Measurements from ENCODE around the gene IGSF23. TPM values are rescaled to one million over a fixed set of nuclear protein-coding genes. Genes with fewer than 3 reads are reported as not detected.

IGSF23 gene
- total and polyA plus RNA-seq, 2 of the 13 experiments (the other 11 are each of a cell fraction or from before 2014, with no cell fraction given): 2.3 to 8.8 TPM

DNA sequence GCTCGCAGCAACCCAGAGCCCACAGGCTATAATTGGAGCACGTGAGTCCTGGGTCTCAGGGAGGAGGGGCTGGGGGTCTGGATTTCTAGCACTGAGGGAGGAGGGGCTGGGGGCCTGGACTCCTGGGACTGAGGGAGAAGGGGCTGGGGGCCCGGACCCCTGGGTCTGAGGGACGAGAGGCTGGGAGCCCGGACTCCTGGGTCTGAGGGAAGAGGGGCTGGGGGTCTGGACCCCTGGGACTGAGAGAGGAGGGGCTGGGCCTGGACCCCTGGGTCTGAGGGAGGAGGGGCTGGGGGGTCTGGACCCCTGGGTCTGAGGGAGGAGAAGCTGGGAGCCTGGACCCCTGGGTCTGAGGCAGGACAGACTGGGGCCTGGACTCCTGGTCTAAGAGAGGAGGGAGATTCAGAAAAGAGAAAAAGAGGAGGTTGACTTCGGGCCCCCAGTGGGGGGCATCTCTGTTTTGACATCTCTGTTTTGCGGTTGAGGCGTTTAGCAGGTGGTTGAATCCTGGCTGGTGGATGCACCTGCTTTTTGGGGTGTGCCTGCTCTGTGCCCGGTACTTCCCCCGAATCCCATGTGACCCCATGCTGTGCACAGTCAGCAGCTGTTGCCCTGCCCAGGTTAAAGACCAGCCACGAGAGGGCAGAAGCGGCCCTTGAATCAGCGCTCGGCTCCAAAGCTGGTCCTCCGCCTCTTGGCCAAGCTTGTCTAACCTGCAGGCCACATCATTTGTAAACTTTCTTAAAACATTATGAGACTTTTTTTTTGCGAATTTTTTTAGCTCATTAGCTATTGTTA lies 40.8 kb downstream of the IGSF23 start (continued):
- TF ChIP-seq, protein P1, sequence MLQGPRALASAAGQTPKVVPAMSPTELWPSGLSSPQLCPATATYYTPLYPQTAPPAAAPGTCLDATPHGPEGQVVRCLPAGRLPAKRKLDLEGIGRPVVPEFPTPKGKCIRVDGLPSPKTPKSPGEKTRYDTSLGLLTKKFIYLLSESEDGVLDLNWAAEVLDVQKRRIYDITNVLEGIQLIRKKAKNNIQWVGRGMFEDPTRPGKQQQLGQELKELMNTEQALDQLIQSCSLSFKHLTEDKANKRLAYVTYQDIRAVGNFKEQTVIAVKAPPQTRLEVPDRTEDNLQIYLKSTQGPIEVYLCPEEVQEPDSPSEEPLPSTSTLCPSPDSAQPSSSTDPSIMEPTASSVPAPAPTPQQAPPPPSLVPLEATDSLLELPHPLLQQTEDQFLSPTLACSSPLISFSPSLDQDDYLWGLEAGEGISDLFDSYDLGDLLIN (CRISPR knock-in tag; IDR thresholded peaks at IDR 0.05; ENCODE audit: borderline replicate concordance): no peak
- TF ChIP-seq, protein P2, sequence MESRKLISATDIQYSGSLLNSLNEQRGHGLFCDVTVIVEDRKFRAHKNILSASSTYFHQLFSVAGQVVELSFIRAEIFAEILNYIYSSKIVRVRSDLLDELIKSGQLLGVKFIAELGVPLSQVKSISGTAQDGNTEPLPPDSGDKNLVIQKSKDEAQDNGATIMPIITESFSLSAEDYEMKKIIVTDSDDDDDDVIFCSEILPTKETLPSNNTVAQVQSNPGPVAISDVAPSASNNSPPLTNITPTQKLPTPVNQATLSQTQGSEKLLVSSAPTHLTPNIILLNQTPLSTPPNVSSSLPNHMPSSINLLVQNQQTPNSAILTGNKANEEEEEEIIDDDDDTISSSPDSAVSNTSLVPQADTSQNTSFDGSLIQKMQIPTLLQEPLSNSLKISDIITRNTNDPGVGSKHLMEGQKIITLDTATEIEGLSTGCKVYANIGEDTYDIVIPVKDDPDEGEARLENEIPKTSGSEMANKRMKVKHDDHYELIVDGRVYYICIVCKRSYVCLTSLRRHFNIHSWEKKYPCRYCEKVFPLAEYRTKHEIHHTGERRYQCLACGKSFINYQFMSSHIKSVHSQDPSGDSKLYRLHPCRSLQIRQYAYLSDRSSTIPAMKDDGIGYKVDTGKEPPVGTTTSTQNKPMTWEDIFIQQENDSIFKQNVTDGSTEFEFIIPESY (CRISPR knock-in tag; IDR thresholded peaks at IDR 0.05): peak; percentile 66; the same call in 1 of the 2 replicates
- TF ChIP-seq ZNF572 (CRISPR knock-in tag; IDR thresholded peaks at IDR 0.05) (no peak), ZBTB38 (CRISPR knock-in tag; IDR thresholded peaks at IDR 0.05) (0 out of 2 replicates have a peak, but pooled peaks have one; percentile 43), SOX5 (CRISPR knock-in tag; IDR thresholded peaks at IDR 0.05; ENCODE audit: borderline replicate concordance) (no peak), SMC3 (IDR thresholded peaks at IDR 0.05; ENCODE audit: low read length) (0 out of 2 replicates have a peak, but pooled peaks have one; percentile 23), ZNF782 (CRISPR knock-in tag; IDR thresholded peaks at IDR 0.05; ENCODE audit: borderline replicate concordance) (no peak), AGO1 (IDR thresholded peaks at IDR 0.05; ENCODE audit: low read depth, low read length, poor library complexity, severe bottlenecking) (no peak), ZNF432 (CRISPR knock-in tag; IDR thresholded peaks at IDR 0.05; ENCODE audit: borderline replicate concordance) (no peak), ZNF296 (CRISPR knock-in tag; conservative IDR thresholded peaks at IDR 0.05) (no peak), SP2 (CRISPR knock-in tag; IDR thresholded peaks at IDR 0.05) (no peak), ZNF230 (CRISPR knock-in tag; IDR thresholded peaks at IDR 0.05) (no peak)
- TF ChIP-seq, protein P3, sequence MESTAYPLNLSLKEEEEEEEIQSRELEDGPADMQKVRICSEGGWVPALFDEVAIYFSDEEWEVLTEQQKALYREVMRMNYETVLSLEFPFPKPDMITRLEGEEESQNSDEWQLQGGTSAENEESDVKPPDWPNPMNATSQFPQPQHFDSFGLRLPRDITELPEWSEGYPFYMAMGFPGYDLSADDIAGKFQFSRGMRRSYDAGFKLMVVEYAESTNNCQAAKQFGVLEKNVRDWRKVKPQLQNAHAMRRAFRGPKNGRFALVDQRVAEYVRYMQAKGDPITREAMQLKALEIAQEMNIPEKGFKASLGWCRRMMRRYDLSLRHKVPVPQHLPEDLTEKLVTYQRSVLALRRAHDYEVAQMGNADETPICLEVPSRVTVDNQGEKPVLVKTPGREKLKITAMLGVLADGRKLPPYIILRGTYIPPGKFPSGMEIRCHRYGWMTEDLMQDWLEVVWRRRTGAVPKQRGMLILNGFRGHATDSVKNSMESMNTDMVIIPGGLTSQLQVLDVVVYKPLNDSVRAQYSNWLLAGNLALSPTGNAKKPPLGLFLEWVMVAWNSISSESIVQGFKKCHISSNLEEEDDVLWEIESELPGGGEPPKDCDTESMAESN (CRISPR knock-in tag; conservative IDR thresholded peaks at IDR 0.05): no peak
- TF ChIP-seq, protein P4, sequence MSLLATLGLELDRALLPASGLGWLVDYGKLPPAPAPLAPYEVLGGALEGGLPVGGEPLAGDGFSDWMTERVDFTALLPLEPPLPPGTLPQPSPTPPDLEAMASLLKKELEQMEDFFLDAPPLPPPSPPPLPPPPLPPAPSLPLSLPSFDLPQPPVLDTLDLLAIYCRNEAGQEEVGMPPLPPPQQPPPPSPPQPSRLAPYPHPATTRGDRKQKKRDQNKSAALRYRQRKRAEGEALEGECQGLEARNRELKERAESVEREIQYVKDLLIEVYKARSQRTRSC (CRISPR knock-in tag; IDR thresholded peaks at IDR 0.05; ENCODE audit: low read depth): no peak
- TF ChIP-seq, protein P5, sequence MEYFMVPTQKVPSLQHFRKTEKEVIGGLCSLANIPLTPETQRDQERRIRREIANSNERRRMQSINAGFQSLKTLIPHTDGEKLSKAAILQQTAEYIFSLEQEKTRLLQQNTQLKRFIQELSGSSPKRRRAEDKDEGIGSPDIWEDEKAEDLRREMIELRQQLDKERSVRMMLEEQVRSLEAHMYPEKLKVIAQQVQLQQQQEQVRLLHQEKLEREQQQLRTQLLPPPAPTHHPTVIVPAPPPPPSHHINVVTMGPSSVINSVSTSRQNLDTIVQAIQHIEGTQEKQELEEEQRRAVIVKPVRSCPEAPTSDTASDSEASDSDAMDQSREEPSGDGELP (IDR thresholded peaks at IDR 0.05; ENCODE audit: borderline replicate concordance, low read depth): peak; percentile 23; the same call in 1 of the 2 replicates
- TF ChIP-seq, protein P6, sequence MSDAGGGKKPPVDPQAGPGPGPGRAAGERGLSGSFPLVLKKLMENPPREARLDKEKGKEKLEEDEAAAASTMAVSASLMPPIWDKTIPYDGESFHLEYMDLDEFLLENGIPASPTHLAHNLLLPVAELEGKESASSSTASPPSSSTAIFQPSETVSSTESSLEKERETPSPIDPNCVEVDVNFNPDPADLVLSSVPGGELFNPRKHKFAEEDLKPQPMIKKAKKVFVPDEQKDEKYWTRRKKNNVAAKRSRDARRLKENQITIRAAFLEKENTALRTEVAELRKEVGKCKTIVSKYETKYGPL (CRISPR knock-in tag; IDR thresholded peaks at IDR 0.05): no peak
